Type B pancreatic cell (in vitro differentiated cells): ENCODE data around the gene FZD1. TPM values are rescaled to one million over a fixed set of nuclear protein-coding genes. Genes with fewer than 3 reads are reported as not detected.

Source experiments
- DNase-seq: peaks from one replicate; pipeline ENCODE4 v3.0.0; 2021; ENCODE audit warnings: mixed read lengths; ENCODE audit not compliant: unreplicated experiment; ENCODE audit errors: extremely low spot score
- H3K27ac Mint-ChIP-seq: 2 replicates; pipeline ENCODE4 v1.8.0; 2021; ENCODE audit warnings: mild to moderate bottlenecking, mixed read lengths
- H3K27me3 Mint-ChIP-seq: 2 replicates; pipeline ENCODE4 v1.8.0; 2021; ENCODE audit warnings: mixed read lengths
- H3K36me3 Mint-ChIP-seq: 2 replicates; pipeline ENCODE4 v1.8.0; 2021; ENCODE audit warnings: mixed read lengths
- H3K4me1 Mint-ChIP-seq: one replicate; pipeline ENCODE4 v1.8.0; 2021; ENCODE audit warnings: mixed read lengths; ENCODE audit not compliant: unreplicated experiment
- H3K4me3 Mint-ChIP-seq: 2 replicates; pipeline ENCODE4 v1.8.0; 2021; ENCODE audit warnings: mild to moderate bottlenecking, mixed read lengths
- H3K9me3 Mint-ChIP-seq: 2 replicates; pipeline ENCODE4 v1.8.0; 2021; ENCODE audit warnings: mixed read lengths
- total RNA-seq: library from RNA; stranded (reverse); gene quantifications from 2 replicates; pipeline ENCODE4 v1.2.1, GENCODE V29; 2021; ENCODE audit warnings: low replicate concordance
- TF ChIP-seq, protein P1 (sequence below): fragments of 200-600 bp; sonication (generic); conservative IDR thresholded peaks from 2 replicates; pipeline ENCODE4 v1.5.0; 2021; ENCODE audit warnings: antibody characterized with exemption, mild to moderate bottlenecking

Gene FZD1
- total RNA-seq, 1 donor from 2014 or later = 23.8 TPM

- no peaks in the 10 kb centered on the region for H3K9me3 Mint-ChIP-seq
- no peak for DNase-seq
- H3K4me1 Mint-ChIP-seq = peaks cover 11% of the 10 kb centered on the region
- H3K4me3 Mint-ChIP-seq = no peak overlapping the region
- TF ChIP-seq, protein P1, sequence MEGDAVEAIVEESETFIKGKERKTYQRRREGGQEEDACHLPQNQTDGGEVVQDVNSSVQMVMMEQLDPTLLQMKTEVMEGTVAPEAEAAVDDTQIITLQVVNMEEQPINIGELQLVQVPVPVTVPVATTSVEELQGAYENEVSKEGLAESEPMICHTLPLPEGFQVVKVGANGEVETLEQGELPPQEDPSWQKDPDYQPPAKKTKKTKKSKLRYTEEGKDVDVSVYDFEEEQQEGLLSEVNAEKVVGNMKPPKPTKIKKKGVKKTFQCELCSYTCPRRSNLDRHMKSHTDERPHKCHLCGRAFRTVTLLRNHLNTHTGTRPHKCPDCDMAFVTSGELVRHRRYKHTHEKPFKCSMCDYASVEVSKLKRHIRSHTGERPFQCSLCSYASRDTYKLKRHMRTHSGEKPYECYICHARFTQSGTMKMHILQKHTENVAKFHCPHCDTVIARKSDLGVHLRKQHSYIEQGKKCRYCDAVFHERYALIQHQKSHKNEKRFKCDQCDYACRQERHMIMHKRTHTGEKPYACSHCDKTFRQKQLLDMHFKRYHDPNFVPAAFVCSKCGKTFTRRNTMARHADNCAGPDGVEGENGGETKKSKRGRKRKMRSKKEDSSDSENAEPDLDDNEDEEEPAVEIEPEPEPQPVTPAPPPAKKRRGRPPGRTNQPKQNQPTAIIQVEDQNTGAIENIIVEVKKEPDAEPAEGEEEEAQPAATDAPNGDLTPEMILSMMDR = no peak
- H3K27ac Mint-ChIP-seq = no peak overlapping the region
- H3K27me3 Mint-ChIP-seq = peaks cover 3% of the 10 kb centered on the region
- H3K36me3 Mint-ChIP-seq = no peaks in the 10 kb centered on the region
Measured at GRCh38 chr7:91230503-91230902, 33.7 kb upstream of the FZD1 start.

GRCh38 chr7:91233212-91233611 lies 31.0 kb upstream of the FZD1 start:
- H3K4me3 Mint-ChIP-seq = no peak overlapping the region
- H3K4me1 Mint-ChIP-seq = peaks cover 11% of the 10 kb centered on the region
- H3K27ac Mint-ChIP-seq = no peak overlapping the region
- TF ChIP-seq, protein P1 = no peak
- no peaks in the 10 kb centered on the region for H3K9me3 Mint-ChIP-seq
- no peaks in the 10 kb centered on the region for H3K36me3 Mint-ChIP-seq
- no peak for DNase-seq
- no peaks in the 10 kb centered on the region for H3K27me3 Mint-ChIP-seq

- no peaks in the 10 kb centered on the region for H3K27me3 Mint-ChIP-seq
- H3K4me3 Mint-ChIP-seq = no peak overlapping the region
- peaks cover 16% of the 10 kb centered on the region for H3K4me1 Mint-ChIP-seq
- DNase-seq = no peak
- TF ChIP-seq, protein P1 = no peak
- H3K36me3 Mint-ChIP-seq = no peaks in the 10 kb centered on the region
- H3K27ac Mint-ChIP-seq = no peak overlapping the region
- H3K9me3 Mint-ChIP-seq = no peaks in the 10 kb centered on the region
Measured at GRCh38 chr7:91235211-91235832, 28.9 kb upstream of the FZD1 start.

DNA sequence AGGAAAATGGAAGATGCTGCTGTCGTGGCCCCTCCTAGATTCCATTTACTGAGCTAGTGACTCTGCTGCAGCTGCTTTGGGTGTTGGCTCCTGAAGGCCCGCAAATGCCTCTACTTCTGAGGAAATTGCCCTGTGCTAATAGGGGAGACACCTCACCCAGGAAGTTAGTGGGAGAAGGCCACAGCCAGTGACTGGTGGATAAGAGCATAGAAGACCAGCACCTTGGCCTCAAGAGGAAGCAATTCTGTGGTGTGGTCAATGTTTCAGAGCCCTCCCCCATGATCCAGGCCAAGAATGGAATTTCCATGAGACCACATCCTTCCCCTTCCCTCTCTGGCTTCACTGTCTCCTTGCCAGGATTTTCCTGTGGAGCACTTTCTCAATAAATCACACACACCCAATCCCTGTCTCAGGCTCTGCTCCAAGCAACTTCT lies 25.0 kb upstream of the FZD1 start:
- H3K9me3 Mint-ChIP-seq = no peaks in the 10 kb centered on the region
- H3K4me1 Mint-ChIP-seq = peaks cover 25% of the 10 kb centered on the region
- H3K36me3 Mint-ChIP-seq = no peaks in the 10 kb centered on the region
- DNase-seq = no peak
- H3K27me3 Mint-ChIP-seq = no peaks in the 10 kb centered on the region
- no peak overlapping the region for H3K27ac Mint-ChIP-seq
- no peak overlapping the region for H3K4me3 Mint-ChIP-seq
- TF ChIP-seq, protein P1 = no peak

DNA sequence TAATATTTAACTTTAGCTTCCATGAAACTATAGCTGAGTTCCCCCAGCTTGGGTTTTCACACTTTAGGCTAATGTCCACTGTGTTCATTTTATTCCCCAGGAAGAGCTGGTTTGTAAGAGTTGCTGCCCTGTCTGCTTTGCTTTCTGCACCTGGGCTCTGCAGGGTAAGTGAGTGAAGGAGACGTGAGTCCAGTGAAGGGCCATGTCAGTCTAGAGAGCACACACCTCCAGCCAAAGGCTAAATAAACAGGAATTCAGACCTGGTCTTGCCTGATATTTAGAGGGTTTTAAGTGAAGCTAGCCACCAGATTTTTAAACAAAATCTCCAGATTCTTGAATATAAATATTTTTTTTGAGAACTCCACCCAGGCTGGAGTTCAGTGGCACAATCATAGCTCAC lies 24.5 kb upstream of the FZD1 start:
- no peak overlapping the region for H3K27ac Mint-ChIP-seq
- H3K4me1 Mint-ChIP-seq = peaks cover 28% of the 10 kb centered on the region
- H3K9me3 Mint-ChIP-seq = no peaks in the 10 kb centered on the region
- no peaks in the 10 kb centered on the region for H3K36me3 Mint-ChIP-seq
- no peaks in the 10 kb centered on the region for H3K27me3 Mint-ChIP-seq
- DNase-seq = no peak
- TF ChIP-seq, protein P1 = no peak
- no peak overlapping the region for H3K4me3 Mint-ChIP-seq
